GM12878 (cell line): ENCODE measurements around the gene TRIM9. TPM values are rescaled to one million over a fixed set of nuclear protein-coding genes. Genes with fewer than 3 reads are reported as not detected.

ENCODE experiments used
- ATAC-seq: fragments of 200-7000 bp; cut with Tn5 transposase; 3 replicates; pipeline ENCODE4 v1.9.1; 2020; ENCODE audit warnings: mild to moderate bottlenecking, moderate library complexity
- BruUV-seq: library from RNA; stranded (reverse); fragments of 400-500 nt; replicated peaks from 2 replicates; lab custom pipeline; 2021; lab: Mats Ljungman, UMichigan
- CTCF ChIA-PET: fragments of 300-600 bp; sonication (Branson Sonifier 250); formaldehyde crosslinking; extraction: SDS; loops from one replicate; lab custom pipeline; 2021; ENCODE audit warnings: inconsistent platforms; lab: Yijun Ruan, JAX
- POLR2A ChIA-PET: fragments of 350-600 bp; formaldehyde crosslinking; extraction: SDS; loops from one replicate; lab custom pipeline; 2021; ENCODE audit warnings: inconsistent platforms; lab: Charles Lee
- RAD21 ChIA-PET: fragments of 300-600 bp; sonication (Branson Sonifier 250); formaldehyde crosslinking; loops from one replicate; lab custom pipeline; 2023; ENCODE audit warnings: antibody characterized with exemption; ENCODE audit not compliant: unreplicated experiment; lab: Charles Lee
- SMC1A ChIA-PET: fragments of 300-600 bp; sonication (Branson Sonifier 250); formaldehyde crosslinking; loops from one replicate; lab custom pipeline; 2023; ENCODE audit not compliant: unreplicated experiment, uncharacterized antibody; lab: Charles Lee
- DNase-seq: peaks from one replicate; pipeline ENCODE4 v3.0.0-alpha.2; 2011; ENCODE audit warnings: low read depth, low spot score
- FAIRE-seq: peaks from 3 replicates; lab custom pipeline; 2011; peaks lifted over from hg19 to GRCh38; lab: Jason Lieb, UNC
- H2AFZ ChIP-seq: 2 replicates; pipeline ENCODE4 v1.6.0; 2011; ENCODE audit warnings: low read depth, low read length, control low read depth; ENCODE audit not compliant: control insufficient read depth
- H3K27ac ChIP-seq: 2 replicates; pipeline ENCODE4 v1.5.1; 2011; ENCODE audit warnings: control low read depth; ENCODE audit not compliant: control insufficient read depth, insufficient read depth
- H3K27me3 ChIP-seq, 2 experiments: replicated peaks in 1 of 2; 2 replicates each; pipeline versions ENCODE4 v1.6.0 to v1.6.1; 2011; ENCODE audit warnings: low read length in 1 of 2; ENCODE audit not compliant: control insufficient read depth in 2 of 2, insufficient read depth in 2 of 2
- H3K36me3 ChIP-seq, 2 experiments: 2 replicates each; pipeline ENCODE4 v1.5.1; 2011; ENCODE audit warnings: low read length in 1 of 2; ENCODE audit not compliant: control insufficient read depth in 2 of 2, insufficient read depth in 2 of 2
- H3K4me1 ChIP-seq: 2 replicates; pipeline ENCODE4 v1.6.1; 2011; ENCODE audit warnings: mild to moderate bottlenecking, low read length, moderate library complexity, mixed read lengths; ENCODE audit not compliant: control insufficient read depth, insufficient read depth
- H3K4me2 ChIP-seq: 2 replicates; pipeline ENCODE4 v1.6.0; 2011; ENCODE audit warnings: control low read depth; ENCODE audit not compliant: control insufficient read depth, insufficient read depth
- H3K4me3 ChIP-seq: fragments of 200-600 bp; sonication (generic); 2 replicates; pipeline ENCODE4 v1.5.1; 2016
- H3K79me2 ChIP-seq: 2 replicates; pipeline ENCODE4 v1.6.0; 2011; ENCODE audit warnings: low read length; ENCODE audit not compliant: control insufficient read depth, insufficient read depth
- H3K9ac ChIP-seq: 2 replicates; pipeline ENCODE4 v1.8.0; 2011; ENCODE audit warnings: low read length, control low read depth, mixed read lengths; ENCODE audit not compliant: control insufficient read depth, insufficient read depth
- H3K9me3 ChIP-seq: replicated peaks from 3 replicates; pipeline ENCODE4 v1.5.1; 2011; ENCODE audit warnings: mild to moderate bottlenecking, low read length; ENCODE audit not compliant: control insufficient read depth, insufficient read depth
- H4K20me1 ChIP-seq: 2 replicates; pipeline ENCODE4 v1.6.0; 2011; ENCODE audit not compliant: control insufficient read depth, insufficient read depth
- CREB1 ChIP-seq: IDR thresholded peaks from 2 replicates; pipeline ENCODE4 v1.6.1; 2012; ENCODE audit warnings: low read depth, mild to moderate bottlenecking, inconsistent platforms
- PKNOX1 ChIP-seq: fragments of 450-650 bp; IDR thresholded peaks from 2 replicates; pipeline ENCODE4 v1.6.1; 2016; ENCODE audit warnings: mild to moderate bottlenecking
- SP1 ChIP-seq: IDR thresholded peaks from one replicate; pipeline ENCODE4 v1.6.1; 2011; ENCODE audit warnings: low read depth, low read length
- TCF3 ChIP-seq: IDR thresholded peaks from 2 replicates; pipeline ENCODE4 v1.6.1; 2012; ENCODE audit warnings: low read depth, mild to moderate bottlenecking, low read length, borderline replicate concordance; ENCODE audit not compliant: insufficient read depth
- ZNF217 ChIP-seq: fragments of 450-650 bp; IDR thresholded peaks from 2 replicates; pipeline ENCODE4 v1.6.1; 2017; ENCODE audit warnings: antibody characterized with exemption, mild to moderate bottlenecking
- WGBS: methylation state at CpG from one replicate; pipeline ENCODE4 v1.1.6; 2016; ENCODE audit warnings: low lambda C conversion rate; ENCODE audit not compliant: insufficient replicate concordance, insufficient coverage; ENCODE audit errors: missing lambda C conversion rate; 5-methylcytosine and 5-hydroxymethylcytosine counted together
- in situ Hi-C: fragments of 300-500 bp; cut with MboI; formaldehyde crosslinking; loops from 9 replicates; pipeline ENCODE4 v1.14.3; 2018; ENCODE audit warnings: mixed read lengths
- intact Hi-C: fragments of 100-400 bp; cut with micrococcal nuclease; formaldehyde crosslinking; loops from one replicate; pipeline ENCODE4 v1.14.2; 2022; ENCODE audit not compliant: unreplicated experiment
- polyA plus RNA-seq, 11 experiments: library from polyadenylated mRNA; depleted of rRNA in 4 of 11; unstranded in 6 of 11; stranded (reverse) in 5 of 11; fragments of >200 nt; fragmentation: Nextera tagmentation in 4 of 11; fragmentation: Illumina TruSeq in 1 of 11; extraction: Ambion mirVana in 4 of 11; extraction: Trizol in 1 of 11; gene quantifications; 1 replicate in 1 of 11; 2 replicates in 10 of 11; pipeline versions ENCODE4 v1.2.1 to v1.2.3, GENCODE V29; 2011 to 2016; ENCODE audit warnings: inconsistent platforms in 2 of 11, missing spikeins in 2 of 11, low read depth in 1 of 11
- total RNA-seq, 4 experiments: library from RNA; depleted of rRNA in 3 of 4; stranded (reverse); fragments of >200 nt in 3 of 4; fragmentation: Illumina TruSeq in 1 of 4; extraction: Trizol in 1 of 4; gene quantifications; 2 replicates each; pipeline versions ENCODE4 v1.2.1 to v1.2.3, GENCODE V29; 2013 to 2021

TRIM9 gene
- total and polyA plus RNA-seq, 10 of the 15 experiments (the other 5 are each of a cell fraction or from before 2014, with no cell fraction given) = 0.04 to 0.18 (median 0.11) TPM; not detected in 2

GRCh38 chr14:51138404-51139103 lies 43.6 kb upstream of the TRIM9 start (continued):
- TF ChIP-seq PKNOX1 (no peak), CREB1 (no peak)

GRCh38 chr14:51131516-51131915 lies 36.6 kb upstream of the TRIM9 start:
- ATAC-seq (no peak), DNase-seq (no peak), FAIRE-seq (no peak)
- 12% methylated on average over 2 of the region's 2 CpGs for WGBS
- Histone ChIP-seq H3K79me2 (no peaks in the 10 kb centered on the region), H3K27me3 (no peaks in the 10 kb centered on the region), H4K20me1 (no peaks in the 10 kb centered on the region), H3K36me3 (no peaks in the 10 kb centered on the region), H3K4me3 (no peak overlapping the region), H3K9ac (no peak overlapping the region), H3K4me2 (no peak overlapping the region), H3K9me3 (no peaks in the 10 kb centered on the region), H2AFZ (no peak overlapping the region), H3K4me1 (no peaks in the 10 kb centered on the region), H3K27ac (no peak overlapping the region)
- ChIA-PET CTCF (no interaction called here), POLR2A (no interaction called here), SMC1A (no interaction called here), RAD21 (no interaction called here)
- TF ChIP-seq ZNF217 (no peak), TCF3 (no peak), SP1 (no peak)
- intact Hi-C loops = no loop called here
- in situ Hi-C loops = no loop called here
- no TSS peak for BruUV-seq
